ENCODE data around the gene LEF1.
A peak's percentile ranks its signal among the peaks of the same experiment; 100 is the strongest.

Gene LEF1

GRCh38 chr4:108168671-108169523 is at the start of gene LEF1:
TSS of gene LEF1 (minus strand) at chr4:108168932. CDS start at chr4:108167767, 1,165 bp downstream.
- no peak for TF ChIP-seq CTCF (IDR thresholded peaks at IDR 0.05; ENCODE audit: control insufficient read depth, insufficient read depth, low read depth, low read length, missing control alignments)

GRCh38 chr4:108216510-108216909 is 47.8 kb upstream of the LEF1 start:
- no peak for TF ChIP-seq CTCF (IDR thresholded peaks at IDR 0.05; ENCODE audit: control insufficient read depth, insufficient read depth, low read depth, low read length, missing control alignments)
- no peak overlapping the region for H3K4me3 ChIP-seq (ENCODE audit: control insufficient read depth, low read depth, low read length)

More at GRCh38 chr4:108168671-108169523, at the start of gene LEF1:
- no peak for DNase-seq (ENCODE audit: low read depth)
- peak within 1 kb of the TSS; percentile 49 for H3K4me3 ChIP-seq (ENCODE audit: control insufficient read depth, low read depth, low read length)

GRCh38 chr4:108215055-108215454 is 46.3 kb upstream of the LEF1 start:
- no peak for DNase-seq (ENCODE audit: low read depth)
- no peak for TF ChIP-seq CTCF (IDR thresholded peaks at IDR 0.05; ENCODE audit: control insufficient read depth, insufficient read depth, low read depth, low read length, missing control alignments)
- H3K4me3 ChIP-seq (ENCODE audit: control insufficient read depth, low read depth, low read length): no peak overlapping the region

More at GRCh38 chr4:108216510-108216909, 47.8 kb upstream of the LEF1 start:
- no peak for DNase-seq (ENCODE audit: low read depth)

- no peak overlapping the region for H3K4me3 ChIP-seq (ENCODE audit: control insufficient read depth, low read depth, low read length)
- no peak for DNase-seq (ENCODE audit: low read depth)
- TF ChIP-seq CTCF (IDR thresholded peaks at IDR 0.05; ENCODE audit: control insufficient read depth, insufficient read depth, low read depth, low read length, missing control alignments): no peak
These were observed 45.0 kb upstream of the LEF1 start for GRCh38 chr4:108213723-108214122.

- H3K4me3 ChIP-seq (ENCODE audit: control insufficient read depth, low read depth, low read length): no peak overlapping the region
- TF ChIP-seq CTCF (IDR thresholded peaks at IDR 0.05; ENCODE audit: control insufficient read depth, insufficient read depth, low read depth, low read length, missing control alignments): no peak
- DNase-seq (ENCODE audit: low read depth): no peak
These were observed 44.6 kb upstream of the LEF1 start for GRCh38 chr4:108213308-108213707.

- TF ChIP-seq CTCF (IDR thresholded peaks at IDR 0.05; ENCODE audit: control insufficient read depth, insufficient read depth, low read depth, low read length, missing control alignments): no peak
- no peak for DNase-seq (ENCODE audit: low read depth)
- no peak overlapping the region for H3K4me3 ChIP-seq (ENCODE audit: control insufficient read depth, low read depth, low read length)
These were observed 42.5 kb upstream of the LEF1 start for GRCh38 chr4:108210989-108211835.
